OCI-LY3 (cell line): ENCODE measurements around the gene GPR18.
A peak's percentile ranks its signal among the peaks of the same experiment; 100 is the strongest.

Experiments used
- H2AFZ ChIP-seq: fragments of 200-600, 300-600 bp; shearing (Covaris generic); 2 replicates; pipeline ENCODE4 v1.6.0; 2014; ENCODE audit warnings: antibody characterized with exemption, low read depth, low read length
- H3K27ac ChIP-seq: fragments of 200-600, 300-600 bp; sonication (generic); 2 replicates; pipeline ENCODE4 v1.5.1; 2014; ENCODE audit warnings: mild to moderate bottlenecking, low read length, moderate library complexity, mixed read lengths
- H3K27me3 ChIP-seq: fragments of 200-600, 300-600 bp; sonication (generic); 2 replicates; pipeline ENCODE4 v1.6.1; 2014; ENCODE audit warnings: low read depth, low read length, mixed read lengths
- H3K36me3 ChIP-seq: fragments of 200-600, 300-600 bp; sonication (generic); replicated peaks from 2 replicates; pipeline ENCODE3; 2014; ENCODE audit warnings: low read depth, low read length, mixed read lengths
- H3K4me1 ChIP-seq: fragments of 300-600, 200-600 bp; sonication (generic); 2 replicates; pipeline ENCODE4 v1.6.1; 2014; ENCODE audit warnings: low read length, mixed read lengths
- H3K4me2 ChIP-seq: fragments of 200-600, 300-600 bp; sonication (generic); 2 replicates; pipeline ENCODE4 v1.6.1; 2014; ENCODE audit warnings: low read length, mixed read lengths
- H3K4me3 ChIP-seq: fragments of 300-600, 200-600 bp; sonication (generic); 2 replicates; pipeline ENCODE4 v1.5.1; 2014; ENCODE audit warnings: antibody characterized with exemption, mild to moderate bottlenecking, low read length, moderate library complexity
- H3K79me2 ChIP-seq: fragments of 300-600, 200-600 bp; shearing (Covaris generic); 2 replicates; pipeline ENCODE4 v1.6.1; 2014; ENCODE audit warnings: mild to moderate bottlenecking, low read length, mixed read lengths
- H3K9ac ChIP-seq: fragments of 300-600, 200-600 bp; shearing (Covaris generic); 2 replicates; pipeline ENCODE4 v1.6.0; 2014; ENCODE audit warnings: mild to moderate bottlenecking, low read length, moderate library complexity
- H3K9me3 ChIP-seq: fragments of 200-600, 300-600 bp; shearing (Covaris generic); 2 replicates; pipeline ENCODE4 v1.6.1; 2014; ENCODE audit warnings: low read length, mixed read lengths; ENCODE audit not compliant: insufficient read depth
- H4K20me1 ChIP-seq: fragments of 200-600, 300-600 bp; sonication (generic); 2 replicates; pipeline ENCODE4 v1.6.1; 2016; ENCODE audit warnings: low read length, mixed read lengths; ENCODE audit not compliant: insufficient read depth
- CTCF ChIP-seq: fragments of 200-600, 300-600 bp; sonication (generic); IDR thresholded peaks from 2 replicates; pipeline ENCODE4 v1.5.1; 2014; ENCODE audit warnings: antibody characterized with exemption, low read length, low read depth
- EZH2phosphoT487 ChIP-seq: fragments of 200-600 bp; shearing (Covaris generic); IDR thresholded peaks from 2 replicates; pipeline ENCODE4 v1.6.1; 2018; ENCODE audit warnings: antibody characterized with exemption, mixed run types, low read depth

Gene GPR18

GRCh38 chr13:99257291-99257690 lies 888 bp downstream of the GPR18 start:
- Histone ChIP-seq H3K27ac (no peak overlapping the region), H3K27me3 (peaks cover 30% of the 10 kb centered on the region), H4K20me1 (peaks cover 34% of the 10 kb centered on the region), H2AFZ (no peak overlapping the region), H3K4me3 (no peak overlapping the region), H3K4me2 (no peak overlapping the region), H3K79me2 (no peaks in the 10 kb centered on the region), H3K36me3 (peaks cover 26% of the 10 kb centered on the region), H3K9me3 (no peaks in the 10 kb centered on the region), H3K9ac (no peak overlapping the region), H3K4me1 (peaks cover 39% of the 10 kb centered on the region)
- TF ChIP-seq CTCF: no peak
- no peak for TF ChIP-seq EZH2phosphoT487

- H3K79me2 ChIP-seq: no peaks in the 10 kb centered on the region
- H3K27ac ChIP-seq: no peak overlapping the region
- peaks cover 40% of the 10 kb centered on the region for H4K20me1 ChIP-seq
- H3K36me3 ChIP-seq: peaks cover 26% of the 10 kb centered on the region
- no peak overlapping the region for H2AFZ ChIP-seq
- no peaks in the 10 kb centered on the region for H3K9me3 ChIP-seq
- H3K4me2 ChIP-seq: peak overlapping the region; percentile 43
- peak overlapping the region; percentile 27; the same call in 1 of the 2 replicates for H3K4me3 ChIP-seq
- no peak overlapping the region for H3K9ac ChIP-seq
- TF ChIP-seq EZH2phosphoT487: no peak
- no peak for TF ChIP-seq CTCF
- peaks cover 30% of the 10 kb centered on the region for H3K27me3 ChIP-seq
- H3K4me1 ChIP-seq: peaks cover 39% of the 10 kb centered on the region
Observed at GRCh38 chr13:99256709-99257108, 1.5 kb downstream of the GPR18 start.

- no peak for TF ChIP-seq CTCF
- TF ChIP-seq EZH2phosphoT487: no peak
- Histone ChIP-seq H4K20me1 (peaks cover 43% of the 10 kb centered on the region), H3K9me3 (no peaks in the 10 kb centered on the region), H3K9ac (no peak overlapping the region), H3K79me2 (no peaks in the 10 kb centered on the region), H3K4me3 (peak overlapping the region; percentile 27; the same call in 1 of the 2 replicates), H3K27ac (no peak overlapping the region), H3K4me1 (peaks cover 39% of the 10 kb centered on the region), H3K4me2 (peak overlapping the region; percentile 43), H3K27me3 (peaks cover 29% of the 10 kb centered on the region), H3K36me3 (peaks cover 28% of the 10 kb centered on the region), H2AFZ (no peak overlapping the region)
Observed at GRCh38 chr13:99256283-99256682, 1.9 kb downstream of the GPR18 start.

GRCh38 chr13:99255271-99255670 lies 2.9 kb downstream of the GPR18 start:
- Histone ChIP-seq H3K27me3 (peaks cover 20% of the 10 kb centered on the region), H3K27ac (no peak overlapping the region), H3K4me2 (no peak overlapping the region), H3K36me3 (peaks cover 23% of the 10 kb centered on the region), H3K4me3 (no peak overlapping the region), H3K79me2 (no peaks in the 10 kb centered on the region), H3K9me3 (no peaks in the 10 kb centered on the region), H3K4me1 (peaks cover 39% of the 10 kb centered on the region), H3K9ac (no peak overlapping the region), H2AFZ (no peak overlapping the region), H4K20me1 (peaks cover 40% of the 10 kb centered on the region)
- TF ChIP-seq CTCF: no peak
- TF ChIP-seq EZH2phosphoT487: no peak
